GM19438 (cell line): ENCODE results near the gene PARVA.

ENCODE experiments used
- ATAC-seq: cut with Tn5 transposase; IDR thresholded peaks from one replicate; pipeline ENCODE4 v1.9.1; 2021; ENCODE audit warnings: low read depth; ENCODE audit not compliant: unreplicated experiment

The PARVA gene

GRCh38 chr11:12375720-12376119 is 1.7 kb upstream of the PARVA start:
- no peak for ATAC-seq

GRCh38 chr11:12376259-12377081 is 901 bp upstream of the PARVA start:
- ATAC-seq = no peak

GRCh38 chr11:12377824-12378593 is 638 bp downstream of the PARVA start:
- no peak for ATAC-seq

GRCh38 chr11:12380565-12381325 is 3.4 kb downstream of the PARVA start:
- no peak for ATAC-seq

GRCh38 chr11:12381875-12382274 is 4.5 kb downstream of the PARVA start:
- ATAC-seq = no peak

GRCh38 chr11:12382451-12382850 is 5.1 kb downstream of the PARVA start:
- ATAC-seq = no peak

GRCh38 chr11:12386309-12386708 is 8.9 kb downstream of the PARVA start:
- ATAC-seq = no peak

GRCh38 chr11:12386745-12387144 is 9.4 kb downstream of the PARVA start:
- no peak for ATAC-seq

GRCh38 chr11:12388173-12388572 is 10.8 kb downstream of the PARVA start:
- no peak for ATAC-seq

GRCh38 chr11:12388939-12389670 is 11.7 kb downstream of the PARVA start:
- ATAC-seq = no peak

GRCh38 chr11:12389676-12390657 is 12.6 kb downstream of the PARVA start:
- ATAC-seq = no peak

- no peak for ATAC-seq
These were observed 13.3 kb downstream of the PARVA start for GRCh38 chr11:12390687-12391110.

GRCh38 chr11:12392672-12393071 is 15.3 kb downstream of the PARVA start:
- no peak for ATAC-seq

GRCh38 chr11:12393691-12394090 is 16.3 kb downstream of the PARVA start:
- no peak for ATAC-seq

GRCh38 chr11:12394601-12395000 is 17.2 kb downstream of the PARVA start:
- ATAC-seq = no peak

- ATAC-seq = no peak
These were observed 18.0 kb downstream of the PARVA start for GRCh38 chr11:12395333-12395732.

GRCh38 chr11:12397931-12398334 is 20.6 kb downstream of the PARVA start:
- ATAC-seq = no peak

- ATAC-seq = no peak
These were observed 22.0 kb downstream of the PARVA start for GRCh38 chr11:12399355-12399754.

GRCh38 chr11:12402025-12402424 is 24.7 kb downstream of the PARVA start:
- no peak for ATAC-seq
